Heart left ventricle (tissue), 13 donors: ENCODE measurements around the gene PHAF1.

ENCODE experiments used
- POLR2A ChIP-seq, 2 donors: fragments of 450-650 bp; IDR thresholded peaks; one replicate each; pipeline ENCODE4 v1.6.1; 2017; ENCODE audit warnings: antibody characterized with exemption in 2 of 2, mild to moderate bottlenecking in 2 of 2, moderate library complexity in 2 of 2
- TF ChIP-seq, protein P1 (sequence below), 12 donors: fragments of 200-600 bp; sonication (generic) in 4 of 12; IDR thresholded peaks; one replicate each; pipeline versions ENCODE4 v1.5.0 to v1.8.0; 2018 to 2022; ENCODE audit warnings: antibody characterized with exemption in 12 of 12, mild to moderate bottlenecking in 5 of 12
- donor health status: ischemic (EF 13 %, LVEDD 7.1; RV severe dilation, severe dysfunction).
- donor health status: DM: no; HTN: yes; CAD: no.
- donor health status: DM: no; HTN: no; CAD: no.
- donor health status: ischemic (EF 25% LVEDD 6.9; RV normal size, moderate dysfunction).
- donor health status: ischemic (EF 25% LVEDD 5.7; RV mildly dilated, moderate dysfunction).
- donor health status: ischemic (EF 35%, LVEDD 5.7; RV mildly dilated, moderate dysfunction).
- donor health status: nonischemic (EF 11% LVEDD 7.7; RV severe dilation, severe dysfunction).
- donor health status: DM: yes; HTN: yes; CAD: no.
- donor health status: PGD.
- donor health status: ischemic (EF 29% LVEDD 5.4; RV normal size, mild dysfunction).
- donor health status: nonischemic (EF 23%, LVEDD 6.1; RV moderate dilation, normal function).

DNA sequence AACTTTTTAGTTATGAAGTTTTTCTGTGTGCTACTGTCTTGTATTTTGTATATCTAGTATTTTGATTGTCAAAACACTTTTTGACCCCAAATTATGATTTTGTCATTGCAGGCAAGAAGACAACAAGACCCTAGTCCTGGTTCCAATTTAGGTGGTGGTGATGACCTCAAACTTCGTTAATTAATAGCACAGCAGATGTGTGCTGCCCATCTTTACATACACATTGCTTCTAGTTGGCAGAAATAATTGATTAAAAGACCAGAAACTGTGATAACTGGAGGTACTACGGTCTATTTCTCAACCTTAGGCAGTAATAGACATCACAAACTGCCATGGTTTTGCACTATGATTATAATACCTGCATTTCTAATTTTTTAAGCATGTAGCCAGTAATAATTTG lies 11.1 kb upstream of the PHAF1 start:
- TF ChIP-seq, protein P1, sequence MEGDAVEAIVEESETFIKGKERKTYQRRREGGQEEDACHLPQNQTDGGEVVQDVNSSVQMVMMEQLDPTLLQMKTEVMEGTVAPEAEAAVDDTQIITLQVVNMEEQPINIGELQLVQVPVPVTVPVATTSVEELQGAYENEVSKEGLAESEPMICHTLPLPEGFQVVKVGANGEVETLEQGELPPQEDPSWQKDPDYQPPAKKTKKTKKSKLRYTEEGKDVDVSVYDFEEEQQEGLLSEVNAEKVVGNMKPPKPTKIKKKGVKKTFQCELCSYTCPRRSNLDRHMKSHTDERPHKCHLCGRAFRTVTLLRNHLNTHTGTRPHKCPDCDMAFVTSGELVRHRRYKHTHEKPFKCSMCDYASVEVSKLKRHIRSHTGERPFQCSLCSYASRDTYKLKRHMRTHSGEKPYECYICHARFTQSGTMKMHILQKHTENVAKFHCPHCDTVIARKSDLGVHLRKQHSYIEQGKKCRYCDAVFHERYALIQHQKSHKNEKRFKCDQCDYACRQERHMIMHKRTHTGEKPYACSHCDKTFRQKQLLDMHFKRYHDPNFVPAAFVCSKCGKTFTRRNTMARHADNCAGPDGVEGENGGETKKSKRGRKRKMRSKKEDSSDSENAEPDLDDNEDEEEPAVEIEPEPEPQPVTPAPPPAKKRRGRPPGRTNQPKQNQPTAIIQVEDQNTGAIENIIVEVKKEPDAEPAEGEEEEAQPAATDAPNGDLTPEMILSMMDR (IDR thresholded peaks at IDR 0.05), result no peak
- no peak for TF ChIP-seq POLR2A (IDR thresholded peaks at IDR 0.05)
